Hepatocyte (in vitro differentiated cells): Measurements from ENCODE around the gene SLC16A5. TPM values are rescaled to one million over a fixed set of nuclear protein-coding genes. Genes with fewer than 3 reads are reported as not detected.

ENCODE experiments used
- DNase-seq: peaks from one replicate; pipeline ENCODE4 v3.0.0-alpha.2; 2016; ENCODE audit warnings: low spot score
- H2AFZ ChIP-seq: fragments of 200-600 bp; sonication (generic); 2 replicates; pipeline ENCODE4 v1.6.0; 2016; ENCODE audit warnings: antibody characterized with exemption, mild to moderate bottlenecking
- H3K27ac ChIP-seq: fragments of 200-600 bp; sonication (generic); 2 replicates; pipeline ENCODE4 v1.5.1; 2016; ENCODE audit warnings: mild to moderate bottlenecking
- H3K27me3 ChIP-seq: fragments of 200-600 bp; sonication (generic); 2 replicates; pipeline ENCODE4 v1.6.1; 2016
- H3K36me3 ChIP-seq: fragments of 200-600 bp; sonication (generic); replicated peaks from 2 replicates; pipeline ENCODE4 v1.5.1; 2016; ENCODE audit warnings: low read depth; ENCODE audit not compliant: insufficient read depth
- H3K4me1 ChIP-seq: fragments of 200-600 bp; sonication (generic); 2 replicates; pipeline ENCODE4 v1.5.1; 2016; ENCODE audit warnings: mild to moderate bottlenecking, moderate library complexity; ENCODE audit not compliant: insufficient read depth
- H3K4me2 ChIP-seq: fragments of 200-600 bp; sonication (generic); 2 replicates; pipeline ENCODE4 v1.6.0; 2016
- H3K4me3 ChIP-seq: fragments of 200-600 bp; sonication (generic); 2 replicates; pipeline ENCODE4 v1.5.1; 2016; ENCODE audit warnings: mild to moderate bottlenecking
- H3K79me2 ChIP-seq: fragments of 200-600 bp; sonication (generic); 2 replicates; pipeline ENCODE4 v1.6.0; 2017; ENCODE audit warnings: mild to moderate bottlenecking
- H3K9me2 ChIP-seq: fragments of 200-600 bp; sonication (generic); replicated peaks from 2 replicates; pipeline ENCODE4 v1.6.0; 2017; ENCODE audit warnings: mild to moderate bottlenecking; ENCODE audit not compliant: insufficient read depth
- H3K9me3 ChIP-seq: fragments of 200-600 bp; sonication (generic); 2 replicates; pipeline ENCODE4 v1.5.1; 2016; ENCODE audit warnings: low read depth, mild to moderate bottlenecking
- H4K20me1 ChIP-seq: fragments of 200-600 bp; sonication (generic); 2 replicates; pipeline ENCODE4 v1.6.0; 2016; ENCODE audit warnings: mild to moderate bottlenecking; ENCODE audit not compliant: insufficient read depth, poor library complexity, severe bottlenecking
- CTCF ChIP-seq: fragments of 200-600 bp; sonication (generic); IDR thresholded peaks from 2 replicates; pipeline ENCODE4 v1.5.1; 2016; ENCODE audit warnings: antibody characterized with exemption, mild to moderate bottlenecking; ENCODE audit not compliant: poor library complexity
- EZH2 ChIP-seq: fragments of 200-600 bp; sonication (generic); IDR thresholded peaks from 2 replicates; pipeline ENCODE4 v1.6.1; 2016; ENCODE audit warnings: antibody characterized with exemption, mild to moderate bottlenecking, borderline replicate concordance
- EZH2phosphoT487 ChIP-seq: fragments of 200-600 bp; sonication (generic); IDR thresholded peaks from one replicate; pipeline ENCODE4 v1.6.1; 2018; ENCODE audit warnings: antibody characterized with exemption, mild to moderate bottlenecking, low read depth, moderate library complexity; ENCODE audit not compliant: unreplicated experiment, severe bottlenecking
- WGBS: methylation state at CpG from one replicate; pipeline ENCODE4 v1.1.6; 2016; ENCODE audit warnings: low lambda C conversion rate; ENCODE audit errors: missing lambda C conversion rate; 5-methylcytosine and 5-hydroxymethylcytosine counted together
- polyA plus RNA-seq: library from polyadenylated mRNA; unstranded; fragments of >200 nt; fragmentation: Nextera tagmentation; extraction: Ambion mirVana; gene quantifications from 2 replicates; pipeline ENCODE4 v1.2.1, GENCODE V29; 2016
- total RNA-seq: library from RNA; depleted of rRNA; stranded (reverse); fragments of >200 nt; gene quantifications from 2 replicates; pipeline ENCODE4 v1.2.3, GENCODE V29; 2014

Gene SLC16A5
- total and polyA plus RNA-seq, 2 experiments from 2014 or later, result 11.9 to 12.8 TPM

- no peak for DNase-seq
- H2AFZ ChIP-seq, result no peak overlapping the region
- 95% methylated on average over 18 of the region's 18 CpGs for WGBS
- H3K4me1 ChIP-seq, result no peaks in the 10 kb centered on the region
- H3K4me3 ChIP-seq, result no peak overlapping the region
- no peaks in the 10 kb centered on the region for H3K9me2 ChIP-seq
- no peaks in the 10 kb centered on the region for H3K27me3 ChIP-seq
- no peak overlapping the region for H3K4me2 ChIP-seq
- H3K36me3 ChIP-seq, result no peaks in the 10 kb centered on the region
- TF ChIP-seq CTCF (no peak), EZH2 (no peak), EZH2phosphoT487 (no peak)
- no peaks in the 10 kb centered on the region for H3K9me3 ChIP-seq
- H4K20me1 ChIP-seq, result no peaks in the 10 kb centered on the region
- peak overlapping the region; percentile 16 for H3K27ac ChIP-seq
- peaks cover 6% of the 10 kb centered on the region for H3K79me2 ChIP-seq
These were observed 22.7 kb upstream of the SLC16A5 start for GRCh38 chr17:75064867-75065561.

GRCh38 chr17:75065562-75066151 lies 22.1 kb upstream of the SLC16A5 start:
- Histone ChIP-seq H3K4me3 (no peak overlapping the region), H3K4me2 (no peak overlapping the region), H3K9me3 (no peaks in the 10 kb centered on the region), H4K20me1 (no peaks in the 10 kb centered on the region), H3K9me2 (no peaks in the 10 kb centered on the region), H3K4me1 (no peaks in the 10 kb centered on the region), H3K27ac (peak overlapping the region; percentile 16), H3K36me3 (no peaks in the 10 kb centered on the region), H3K79me2 (peaks cover 4% of the 10 kb centered on the region), H2AFZ (no peak overlapping the region), H3K27me3 (no peaks in the 10 kb centered on the region)
- DNase-seq, result no peak
- 92% methylated on average over 6 of the region's 6 CpGs for WGBS
- TF ChIP-seq EZH2 (no peak), EZH2phosphoT487 (no peak), CTCF (no peak)

- no peaks in the 10 kb centered on the region for H3K27me3 ChIP-seq
- TF ChIP-seq EZH2 (no peak), CTCF (no peak), EZH2phosphoT487 (no peak)
- no peak overlapping the region for H2AFZ ChIP-seq
- no peak overlapping the region for H3K4me2 ChIP-seq
- H3K79me2 ChIP-seq, result no peaks in the 10 kb centered on the region
- H3K9me3 ChIP-seq, result no peaks in the 10 kb centered on the region
- no peaks in the 10 kb centered on the region for H3K4me1 ChIP-seq
- H3K4me3 ChIP-seq, result no peak overlapping the region
- no peaks in the 10 kb centered on the region for H3K9me2 ChIP-seq
- no peaks in the 10 kb centered on the region for H3K36me3 ChIP-seq
- no peaks in the 10 kb centered on the region for H4K20me1 ChIP-seq
- no peak for DNase-seq
- WGBS, result 63% methylated on average over 4 of the region's 4 CpGs
- no peak overlapping the region for H3K27ac ChIP-seq
These were observed 19.9 kb upstream of the SLC16A5 start for GRCh38 chr17:75067856-75068255.
